Measurements from ENCODE around the gene KCND3.

GRCh38 chr1:111971396-111971795 lies 18.1 kb downstream of the KCND3 start:
- TF ChIP-seq EZH2phosphoT487 (IDR thresholded peaks at IDR 0.05; ENCODE audit: low read depth) (no peak), CTCF (IDR thresholded peaks at IDR 0.05; ENCODE audit: low read depth, low read length) (no peak)
